Measurements from ENCODE around the gene RRBP1. TPM values are rescaled to one million over a fixed set of nuclear protein-coding genes. Genes with fewer than 3 reads are reported as not detected.

The RRBP1 gene
- total RNA-seq, 1 donor from 2014 or later = 65.0 TPM

GRCh38 chr20:17622086-17622850 lies 59.8 kb downstream of the RRBP1 start:
- no peak for TF ChIP-seq CTCF (IDR thresholded peaks at IDR 0.05; ENCODE audit: insufficient read depth, low read length, severe bottlenecking)
- FAIRE-seq = no peak
- Histone ChIP-seq H3K4me3 (ENCODE audit: low read depth, low read length) (no peak overlapping the region), H3K36me3 (ENCODE audit: control insufficient read depth, insufficient read depth, low read length) (peaks cover 63% of the 10 kb centered on the region), H3K27me3 (ENCODE audit: control insufficient read depth, insufficient read depth, low read length) (no peaks in the 10 kb centered on the region)
- DNase-seq (ENCODE audit: low read depth) = no peak

GRCh38 chr20:17621229-17621968 lies 60.6 kb downstream of the RRBP1 start:
- no peak for TF ChIP-seq CTCF (IDR thresholded peaks at IDR 0.05; ENCODE audit: insufficient read depth, low read length, severe bottlenecking)
- H3K27me3 ChIP-seq (ENCODE audit: control insufficient read depth, insufficient read depth, low read length) = no peaks in the 10 kb centered on the region
- no peak overlapping the region for H3K4me3 ChIP-seq (ENCODE audit: low read depth, low read length)
- peaks cover 55% of the 10 kb centered on the region for H3K36me3 ChIP-seq (ENCODE audit: control insufficient read depth, insufficient read depth, low read length)
- FAIRE-seq (no peak), DNase-seq (ENCODE audit: low read depth) (no peak)

GRCh38 chr20:17620371-17621228 lies 61.4 kb downstream of the RRBP1 start:
- no peak for FAIRE-seq
- Histone ChIP-seq H3K4me3 (ENCODE audit: low read depth, low read length) (no peak overlapping the region), H3K27me3 (ENCODE audit: control insufficient read depth, insufficient read depth, low read length) (no peaks in the 10 kb centered on the region), H3K36me3 (ENCODE audit: control insufficient read depth, insufficient read depth, low read length) (peaks cover 54% of the 10 kb centered on the region)
- DNase-seq (ENCODE audit: low read depth) = no peak
- TF ChIP-seq CTCF (IDR thresholded peaks at IDR 0.05; ENCODE audit: insufficient read depth, low read length, severe bottlenecking) = no peak

- FAIRE-seq (no peak), DNase-seq (ENCODE audit: low read depth) (no peak)
- Histone ChIP-seq H3K4me3 (ENCODE audit: low read depth, low read length) (no peak overlapping the region), H3K36me3 (ENCODE audit: control insufficient read depth, insufficient read depth, low read length) (peaks cover 46% of the 10 kb centered on the region), H3K27me3 (ENCODE audit: control insufficient read depth, insufficient read depth, low read length) (no peaks in the 10 kb centered on the region)
- no peak for TF ChIP-seq CTCF (IDR thresholded peaks at IDR 0.05; ENCODE audit: insufficient read depth, low read length, severe bottlenecking)
Measured at GRCh38 chr20:17619351-17620093, 62.5 kb downstream of the RRBP1 start.

GRCh38 chr20:17618673-17619013 lies 63.4 kb downstream of the RRBP1 start:
- no peak for TF ChIP-seq CTCF (IDR thresholded peaks at IDR 0.05; ENCODE audit: insufficient read depth, low read length, severe bottlenecking)
- FAIRE-seq (no peak), DNase-seq (ENCODE audit: low read depth) (no peak)
- Histone ChIP-seq H3K4me3 (ENCODE audit: low read depth, low read length) (no peak overlapping the region), H3K36me3 (ENCODE audit: control insufficient read depth, insufficient read depth, low read length) (peaks cover 41% of the 10 kb centered on the region), H3K27me3 (ENCODE audit: control insufficient read depth, insufficient read depth, low read length) (no peaks in the 10 kb centered on the region)
